A549 (cell line): ENCODE measurements around the gene NRN1. TPM values are rescaled to one million over a fixed set of nuclear protein-coding genes. Genes with fewer than 3 reads are reported as not detected.

ENCODE experiments used
- ATAC-seq, 2 experiments: fragments of 200-7000 bp in 1 of 2; fragments of >200 bp in 1 of 2; cut with Nextera tagmentation in 1 of 2; cut with Tn5 transposase in 1 of 2; 3 replicates each; pipeline versions ENCODE4 v1.8.0 to v1.9.1; 2018 to 2020; ENCODE audit warnings: mild to moderate bottlenecking in 1 of 2, moderate library complexity in 1 of 2
- CTCF ChIA-PET: fragments of 300-600 bp; sonication (Branson Sonifier 250); formaldehyde crosslinking; extraction: SDS; loops from one replicate; lab custom pipeline; 2021; ENCODE audit warnings: antibody characterized with exemption, inconsistent platforms; lab: Yijun Ruan, JAX
- POLR2A ChIA-PET: fragments of 350-600 bp; formaldehyde crosslinking; extraction: SDS; loops from one replicate; lab custom pipeline; 2021; ENCODE audit warnings: antibody characterized with exemption, inconsistent platforms; lab: Yijun Ruan, JAX
- DNase-seq, 2 experiments: peaks; one replicate each; pipeline versions ENCODE4 v3.0.0 to v3.0.0-alpha.2; 2011 to 2016; ENCODE audit warnings: low read depth in 1 of 2, low spot score in 1 of 2
- FAIRE-seq: peaks from 2 replicates; lab custom pipeline; 2011; peaks lifted over from hg19 to GRCh38; lab: Jason Lieb, UNC
- H3K27ac ChIP-seq, 2 experiments: fragments of >200 bp; sonication (Bioruptor Twin); formaldehyde crosslinking; 3 replicates each; pipeline ENCODE4 v1.5.1; 2016 to 2017
- H3K4me1 ChIP-seq: fragments of >200 bp; sonication (Bioruptor Twin); formaldehyde crosslinking; 3 replicates; pipeline ENCODE4 v1.6.1; 2016
- H3K4me2 ChIP-seq: fragments of >200 bp; sonication (Bioruptor Twin); formaldehyde crosslinking; 3 replicates; pipeline ENCODE4 v1.6.1; 2016
- H3K4me3 ChIP-seq: fragments of >200 bp; sonication (Bioruptor Twin); formaldehyde crosslinking; 3 replicates; pipeline ENCODE4 v1.5.1; 2016
- H3K9me3 ChIP-seq: fragments of >200 bp; sonication (Bioruptor Twin); formaldehyde crosslinking; 3 replicates; pipeline ENCODE4 v1.6.1; 2016
- ATOH8 ChIP-seq: fragments of 250-450 bp; sonication (Bioruptor Pico); IDR thresholded peaks from 2 replicates; pipeline ENCODE4 v1.5.0; 2020; ENCODE audit warnings: low read depth, mild to moderate bottlenecking, moderate library complexity
- BCL3 ChIP-seq: fragments of >200 bp; sonication (Bioruptor Twin); formaldehyde crosslinking; IDR thresholded peaks from 3 replicates; pipeline ENCODE4 v1.6.1; 2016
- BHLHE40 ChIP-seq: IDR thresholded peaks from 2 replicates; pipeline ENCODE4 v1.6.1; 2012; ENCODE audit warnings: low read depth, low read length, inconsistent platforms
- CBX8 ChIP-seq: fragments of 200-600 bp; sonication (generic); IDR thresholded peaks from 2 replicates; pipeline ENCODE4 v1.6.1; 2016
- CHD2 ChIP-seq: fragments of 150-350 bp; IDR thresholded peaks from 2 replicates; pipeline ENCODE4 v1.6.1; 2014; ENCODE audit warnings: low read length; ENCODE audit not compliant: partially characterized antibody
- EHF ChIP-seq: fragments of 250-450 bp; sonication (Bioruptor Pico); IDR thresholded peaks from 2 replicates; pipeline ENCODE4 v1.5.0; 2020; ENCODE audit warnings: mild to moderate bottlenecking
- ELK1 ChIP-seq: fragments of 150-350 bp; IDR thresholded peaks from 2 replicates; pipeline ENCODE4 v1.6.1; 2014; ENCODE audit warnings: low read depth, mild to moderate bottlenecking, low read length
- EP300 ChIP-seq, 2 experiments: fragments of >200 bp; sonication (Bioruptor Twin); formaldehyde crosslinking; IDR thresholded peaks; 2 replicates in 1 of 2; 3 replicates in 1 of 2; pipeline ENCODE4 v1.6.1; 2016 to 2017
- GATA3 ChIP-seq: IDR thresholded peaks from 2 replicates; pipeline ENCODE4 v1.6.1; 2012; ENCODE audit warnings: borderline replicate concordance
- HES2 ChIP-seq: fragments of >200 bp; sonication (Bioruptor Twin); formaldehyde crosslinking; IDR thresholded peaks from 2 replicates; pipeline ENCODE4 v1.6.1; 2016
- HOXA7 ChIP-seq: fragments of 250-450 bp; sonication (Bioruptor Pico); IDR thresholded peaks from 2 replicates; pipeline ENCODE4 v1.5.0; 2020; ENCODE audit warnings: mild to moderate bottlenecking, moderate library complexity
- JUN ChIP-seq, 2 experiments: fragments of >200 bp; sonication (Bioruptor Twin); formaldehyde crosslinking; IDR thresholded peaks; 2 replicates in 1 of 2; 3 replicates in 1 of 2; pipeline ENCODE4 v1.6.1; 2016 to 2017
- KDM1A ChIP-seq: fragments of 200-600 bp; sonication (generic); IDR thresholded peaks from 2 replicates; pipeline ENCODE4 v1.6.1; 2016; ENCODE audit warnings: low read depth, mild to moderate bottlenecking
- KDM5A ChIP-seq: fragments of 200-600 bp; sonication (generic); IDR thresholded peaks from 2 replicates; pipeline ENCODE4 v1.6.1; 2016; ENCODE audit warnings: antibody characterized with exemption, mild to moderate bottlenecking
- MAX ChIP-seq: IDR thresholded peaks from 2 replicates; pipeline ENCODE4 v1.6.1; 2012
- NFE2L2 ChIP-seq: fragments of 150-350 bp; conservative IDR thresholded peaks from 2 replicates; pipeline ENCODE4 v1.6.1; 2014; ENCODE audit warnings: low read length
- NPAS2 ChIP-seq: fragments of 250-450 bp; sonication (Bioruptor Pico); IDR thresholded peaks from 2 replicates; pipeline ENCODE4 v1.8.0; 2022; ENCODE audit warnings: mild to moderate bottlenecking, moderate library complexity, borderline replicate concordance
- NR3C1 ChIP-seq: fragments of >200 bp; sonication (Bioruptor Twin); formaldehyde crosslinking; IDR thresholded peaks from 3 replicates; pipeline ENCODE4 v1.6.1; 2017
- PHF8 ChIP-seq: fragments of 200-600 bp; sonication (generic); IDR thresholded peaks from 2 replicates; pipeline ENCODE4 v1.6.1; 2016; ENCODE audit warnings: low read depth, mild to moderate bottlenecking, antibody characterized with exemption, moderate library complexity, borderline replicate concordance
- POLR2A ChIP-seq: IDR thresholded peaks from 2 replicates; pipeline ENCODE4 v1.6.1; 2012; ENCODE audit warnings: mild to moderate bottlenecking, low read length
- POLR2AphosphoS2 ChIP-seq: conservative IDR thresholded peaks from 2 replicates; pipeline ENCODE4 v1.6.1; 2012; ENCODE audit warnings: low read length, improper control_type of control experiment, inconsistent platforms
- RARB ChIP-seq: fragments of 250-450 bp; sonication (Bioruptor Pico); IDR thresholded peaks from 2 replicates; pipeline ENCODE4 v1.8.0; 2021; ENCODE audit warnings: mild to moderate bottlenecking, moderate library complexity
- RFX5 ChIP-seq: fragments of 450-650 bp; IDR thresholded peaks from 2 replicates; pipeline ENCODE4 v1.7.1; 2014; ENCODE audit warnings: antibody characterized with exemption, mild to moderate bottlenecking, moderate library complexity
- RNF2 ChIP-seq: fragments of 200-600 bp; sonication (generic); IDR thresholded peaks from 2 replicates; pipeline ENCODE4 v1.6.1; 2016; ENCODE audit warnings: low read depth, mild to moderate bottlenecking, antibody characterized with exemption, moderate library complexity, borderline replicate concordance
- SMC3 ChIP-seq: fragments of >200 bp; sonication (Bioruptor Twin); formaldehyde crosslinking; IDR thresholded peaks from 3 replicates; pipeline ENCODE4 v1.6.1; 2018; ENCODE audit warnings: inconsistent platforms
- TP53 ChIP-seq: fragments of 250-450 bp; sonication (Bioruptor Pico); IDR thresholded peaks from 2 replicates; pipeline ENCODE4 v1.5.0; 2021; ENCODE audit warnings: mild to moderate bottlenecking, moderate library complexity
- USF2 ChIP-seq: fragments of 450-650 bp; IDR thresholded peaks from 2 replicates; pipeline ENCODE4 v1.6.1; 2014; ENCODE audit warnings: antibody characterized with exemption
- ZC3H11A ChIP-seq: fragments of 450-650 bp; IDR thresholded peaks from 2 replicates; pipeline ENCODE4 v1.6.1; 2014; ENCODE audit warnings: antibody characterized with exemption, mild to moderate bottlenecking
- ZFP36 ChIP-seq: fragments of 450-650 bp; IDR thresholded peaks from 2 replicates; pipeline ENCODE4 v1.6.1; 2014; ENCODE audit warnings: borderline replicate concordance; ENCODE audit not compliant: partially characterized antibody
- ZNF302 ChIP-seq: fragments of 250-450 bp; sonication (Bioruptor Pico); IDR thresholded peaks from 2 replicates; pipeline ENCODE4 v1.9.0; 2021; ENCODE audit warnings: inconsistent platforms, mild to moderate bottlenecking, moderate library complexity
- WGBS: methylation state at CpG from one replicate; pipeline ENCODE4 v1.1.6; 2017; ENCODE audit errors: missing lambda C conversion rate; 5-methylcytosine and 5-hydroxymethylcytosine counted together
- polyA minus RNA-seq: library from RNA; depleted of rRNA, polyadenylated mRNA; stranded (reverse); fragments of >200 nt; gene quantifications from 2 replicates; pipeline ENCODE4 v1.2.3, GENCODE V29; 2011; rRNA and poly(A)+ RNA removed
- polyA plus RNA-seq, 4 experiments: library from polyadenylated mRNA; depleted of rRNA in 3 of 4; stranded (reverse); fragments of >200 nt; fragmentation: RNase III in 1 of 4; extraction: RNeasy Plus Mini Kit Qiagen cat#74134 plus additional on column Dnase treatment in 1 of 4; gene quantifications; 2 replicates in 3 of 4; 3 replicates in 1 of 4; pipeline ENCODE4 v1.2.3, GENCODE V29; 2011 to 2017

The NRN1 gene
- polyA plus RNA-seq (2011; rRNA removed) (0.24 and 0.39 TPM in 2 replicates), polyA plus RNA-seq (2017; fragmentation: RNase III; extraction: RNeasy Plus Mini Kit Qiagen cat#74134 plus additional on column Dnase treatment) (0.35 to 0.50 TPM (median 0.38 TPM) in 3 replicates), polyA minus RNA-seq (0.15 TPM in 1 of 2 replicates, not detected in the other)
- polyA plus RNA-seq (2012; cell fraction: cytosol; rRNA removed): 0.12 and 0.19 TPM in 2 replicates
- polyA plus RNA-seq (2012; cell fraction: nucleus; rRNA removed): 0.20 and 0.22 TPM in 2 replicates

GRCh38 chr6:6006428-6007365 lies at the start of gene NRN1:
TSS of gene NRN1 (minus strand) at chr6:6006925. CDS start at chr6:6006749, 176 bp downstream.
- TF ChIP-seq KDM1A (no peak), CBX8 (0 out of 2 replicates have a peak, but pooled peaks have one; percentile 49), RNF2 (0 out of 2 replicates have a peak, but pooled peaks have one; percentile 64)
- POLR2A ChIA-PET: no interaction called here
- no peak for FAIRE-seq

GRCh38 chr6:6052216-6052615 lies 45.5 kb upstream of the NRN1 start:
- 0% methylated on average over 3 of the region's 3 CpGs for WGBS
- TF ChIP-seq JUN (IDR thresholded peaks at IDR 0.05): no peak
- no peak for TF ChIP-seq ATOH8 (CRISPR knock-in tag)
- no peak for TF ChIP-seq CBX8
- TF ChIP-seq NR3C1: no peak
- TF ChIP-seq MAX: no peak
- no peak for TF ChIP-seq ZNF302 (CRISPR knock-in tag)
- TF ChIP-seq TP53: no peak
- no peak for TF ChIP-seq EHF (CRISPR knock-in tag)
- no peak for TF ChIP-seq NPAS2 (CRISPR knock-in tag)
- no peak for TF ChIP-seq CHD2
- TF ChIP-seq USF2: no peak
- no peak for TF ChIP-seq BHLHE40
- no peak for TF ChIP-seq PHF8
- TF ChIP-seq NFE2L2: no peak
- no peak for TF ChIP-seq SMC3
- TF ChIP-seq EP300 (IDR thresholded peaks at IDR 0.05): no peak
- TF ChIP-seq HOXA7: no peak
- no peak for TF ChIP-seq ZC3H11A
- no peak overlapping the region for H3K4me3 ChIP-seq
- no peaks in the 10 kb centered on the region for H3K4me1 ChIP-seq
- no peaks in the 10 kb centered on the region for H3K9me3 ChIP-seq
- FAIRE-seq: no peak
- ChIA-PET CTCF (interaction anchor here (1.1 kb wide), 1 partner anchor 495 kb away, joined by 3 read pairs; no protein-coding TSS in a partner anchor), POLR2A (no interaction called here)
- H3K27ac ChIP-seq: no peak overlapping the region
- no peak for DNase-seq
- no peak for ATAC-seq
- no peak overlapping the region for H3K4me2 ChIP-seq

More at GRCh38 chr6:6006428-6007365, at the start of gene NRN1:
- WGBS: 44% methylated on average over 43 of the region's 51 CpGs
- no peak for ATAC-seq
- peak within 1 kb of the TSS; percentile 60 for H3K4me3 ChIP-seq
- peaks cover 6% of the 10 kb centered on the region; the same call in 1 of the 3 replicates for H3K4me1 ChIP-seq
- CTCF ChIA-PET: interaction anchor here (0.9 kb wide), 1 partner anchor 11 kb away, joined by 3 read pairs; no protein-coding TSS in a partner anchor
- H3K4me2 ChIP-seq: peak within 1 kb of the TSS; percentile 94
- H3K9me3 ChIP-seq: no peaks in the 10 kb centered on the region
- H3K27ac ChIP-seq: no peak within 1 kb of the TSS
- no peak for DNase-seq

GRCh38 chr6:6046716-6047115 lies 40.0 kb upstream of the NRN1 start:
- no peak overlapping the region for H3K27ac ChIP-seq
- POLR2A ChIA-PET: no interaction called here
- no peaks in the 10 kb centered on the region for H3K9me3 ChIP-seq
- no peak for DNase-seq
- no peak for ATAC-seq
- H3K4me2 ChIP-seq: no peak overlapping the region
- WGBS: 0% methylated on average over 2 of the region's 2 CpGs
- no peaks in the 10 kb centered on the region for H3K4me1 ChIP-seq
- H3K4me3 ChIP-seq: no peak overlapping the region
- no peak for FAIRE-seq
- CTCF ChIA-PET: interaction anchor here (0.8 kb wide), 1 partner anchor 11 kb away, joined by 3 read pairs; no protein-coding TSS in a partner anchor
- TF ChIP-seq GATA3 (no peak), POLR2AphosphoS2 (no peak), KDM5A (no peak), RFX5 (no peak), POLR2A (no peak), EP300 (IDR thresholded peaks at IDR 0.05) (no peak), RARB (CRISPR knock-in tag) (no peak), HES2 (no peak), ZFP36 (no peak), ZNF302 (CRISPR knock-in tag) (no peak), BHLHE40 (no peak), EHF (CRISPR knock-in tag) (no peak), BCL3 (no peak), ELK1 (no peak)
